22Rv1 (cell line): ENCODE data around the gene RC3H2.
"Not testable (repeated sequence)": the region's sequence is repeated elsewhere in the genome, so short reads cannot be mapped to it uniquely, and the experiment has no call there.

Experiments used
- H3K27ac ChIP-seq: fragments of 450-650 bp; 2 replicates; pipeline ENCODE4 v1.5.1; 2017
- ZFX ChIP-seq: fragments of 450-650 bp; IDR thresholded peaks from 2 replicates; pipeline ENCODE4 v1.6.1; 2017; ENCODE audit warnings: antibody characterized with exemption, borderline replicate concordance
- TF ChIP-seq, protein P1 (sequence below): fragments of 450-650 bp; IDR thresholded peaks from 2 replicates; pipeline ENCODE4 v1.5.1; 2017; ENCODE audit warnings: mild to moderate bottlenecking

The RC3H2 gene

GRCh38 chr9:122814545-122814944 is 90.6 kb downstream of the RC3H2 start:
- H3K27ac ChIP-seq = no peak overlapping the region
- TF ChIP-seq ZFX = no peak
- TF ChIP-seq, protein P1, sequence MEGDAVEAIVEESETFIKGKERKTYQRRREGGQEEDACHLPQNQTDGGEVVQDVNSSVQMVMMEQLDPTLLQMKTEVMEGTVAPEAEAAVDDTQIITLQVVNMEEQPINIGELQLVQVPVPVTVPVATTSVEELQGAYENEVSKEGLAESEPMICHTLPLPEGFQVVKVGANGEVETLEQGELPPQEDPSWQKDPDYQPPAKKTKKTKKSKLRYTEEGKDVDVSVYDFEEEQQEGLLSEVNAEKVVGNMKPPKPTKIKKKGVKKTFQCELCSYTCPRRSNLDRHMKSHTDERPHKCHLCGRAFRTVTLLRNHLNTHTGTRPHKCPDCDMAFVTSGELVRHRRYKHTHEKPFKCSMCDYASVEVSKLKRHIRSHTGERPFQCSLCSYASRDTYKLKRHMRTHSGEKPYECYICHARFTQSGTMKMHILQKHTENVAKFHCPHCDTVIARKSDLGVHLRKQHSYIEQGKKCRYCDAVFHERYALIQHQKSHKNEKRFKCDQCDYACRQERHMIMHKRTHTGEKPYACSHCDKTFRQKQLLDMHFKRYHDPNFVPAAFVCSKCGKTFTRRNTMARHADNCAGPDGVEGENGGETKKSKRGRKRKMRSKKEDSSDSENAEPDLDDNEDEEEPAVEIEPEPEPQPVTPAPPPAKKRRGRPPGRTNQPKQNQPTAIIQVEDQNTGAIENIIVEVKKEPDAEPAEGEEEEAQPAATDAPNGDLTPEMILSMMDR = no peak

- TF ChIP-seq, protein P1 = no peak
- no peak for TF ChIP-seq ZFX
- H3K27ac ChIP-seq = no peak overlapping the region
These were observed 92.4 kb downstream of the RC3H2 start for GRCh38 chr9:122812736-122813135.

DNA sequence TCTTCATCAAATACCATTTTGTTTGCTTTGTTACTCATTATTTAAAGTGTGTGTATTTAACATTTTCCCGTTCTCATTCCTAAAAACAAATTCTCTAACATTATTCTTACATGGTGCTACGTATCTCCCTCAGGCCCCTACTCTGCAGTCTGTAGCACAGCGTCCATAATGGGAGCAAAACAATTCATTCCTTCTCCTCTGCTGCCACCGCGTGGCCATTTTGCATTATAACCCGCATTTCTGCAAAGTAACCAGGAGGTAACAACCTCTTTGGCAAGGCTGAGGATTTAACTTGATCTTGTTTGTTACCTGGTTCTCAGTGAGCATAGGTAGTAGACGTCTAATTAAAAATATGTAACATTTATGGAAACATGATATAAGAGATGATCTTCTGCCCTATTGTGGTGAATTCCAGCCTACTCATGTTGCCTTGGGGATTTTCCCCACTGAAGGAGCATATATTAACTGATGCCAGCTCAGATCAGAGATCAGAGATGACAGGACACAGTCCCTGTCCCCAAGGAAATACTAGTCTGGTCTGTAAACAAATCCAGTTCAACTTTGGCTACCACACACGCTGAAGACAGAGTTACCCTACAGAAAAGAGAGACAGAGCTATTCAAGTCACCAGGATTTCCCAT is 94.7 kb downstream of the RC3H2 start:
- TF ChIP-seq, protein P1 = peak; percentile 79
- no peak for TF ChIP-seq ZFX
- no peak overlapping the region for H3K27ac ChIP-seq

- H3K27ac ChIP-seq = not testable (repeated sequence)
These were observed 95.9 kb downstream of the RC3H2 start for GRCh38 chr9:122809261-122809660.

DNA sequence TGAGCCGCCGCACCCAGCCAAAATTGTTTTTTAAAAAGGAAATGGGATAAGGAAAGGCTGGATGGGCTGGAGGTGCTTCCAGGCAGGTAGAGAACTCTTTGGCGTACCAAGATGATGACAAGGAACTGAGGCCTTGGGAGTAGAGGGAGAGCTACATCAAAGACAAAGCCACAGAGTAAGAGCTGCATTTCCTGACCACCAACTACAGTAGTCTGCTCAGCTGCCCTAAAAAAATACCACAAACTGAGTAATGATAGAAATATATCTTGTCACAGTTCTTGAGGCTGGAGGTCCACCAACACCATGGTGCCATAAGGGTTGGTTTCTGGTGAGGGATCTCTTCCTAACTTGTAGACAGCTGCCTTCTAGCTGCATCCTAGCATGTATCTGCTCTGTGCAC is 97.0 kb downstream of the RC3H2 start:
- no peak overlapping the region for H3K27ac ChIP-seq
- TF ChIP-seq, protein P1 = no peak
- no peak for TF ChIP-seq ZFX

DNA sequence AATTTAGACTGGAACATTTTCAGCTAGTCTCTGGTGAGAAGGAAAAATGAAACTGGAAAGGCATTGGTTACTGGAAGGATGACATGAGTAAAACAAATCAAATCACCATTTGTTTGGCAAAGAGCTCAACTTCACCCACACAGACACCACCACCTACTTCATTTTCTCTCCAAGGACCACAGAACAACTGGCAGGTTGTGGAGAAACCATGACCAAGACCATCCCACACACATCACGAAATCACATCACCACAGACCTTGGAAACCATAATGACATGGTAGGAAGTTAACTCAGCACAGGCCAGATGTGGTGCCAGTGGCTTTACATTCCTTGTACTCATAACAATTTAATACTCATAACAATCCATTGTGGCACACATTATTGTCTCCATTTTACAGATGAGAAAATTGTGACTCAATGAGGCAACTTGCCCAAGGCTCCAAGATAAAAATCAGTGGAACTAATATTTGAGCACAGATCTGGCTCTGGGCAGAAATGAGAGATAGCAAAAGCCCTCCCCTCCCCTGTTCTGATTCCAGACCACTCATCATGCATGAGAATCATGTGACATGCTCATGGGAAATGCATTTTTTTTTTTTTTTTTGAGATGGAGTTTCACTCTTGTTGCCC is 97.8 kb downstream of the RC3H2 start:
- no peak for TF ChIP-seq ZFX
- TF ChIP-seq, protein P1 = no peak
- no peak overlapping the region for H3K27ac ChIP-seq

DNA sequence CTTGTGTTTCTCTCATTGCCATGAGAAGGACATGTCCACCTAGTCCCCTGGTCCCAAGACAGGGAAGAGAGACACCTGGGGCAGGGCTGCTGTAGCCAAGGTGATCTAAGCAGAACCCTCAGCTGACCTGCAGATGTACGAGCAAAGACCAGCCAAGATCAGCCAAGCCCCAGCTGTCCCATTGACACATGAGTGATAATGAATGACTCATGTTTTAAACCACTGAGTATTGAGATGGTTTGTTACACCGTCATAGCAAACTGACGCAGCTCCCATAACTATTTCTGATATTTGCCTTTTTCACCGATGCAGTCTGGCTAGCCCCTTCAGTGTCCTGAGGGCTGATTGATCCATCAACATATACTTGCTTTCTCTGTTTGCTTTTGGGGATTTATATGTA is 98.5 kb downstream of the RC3H2 start:
- H3K27ac ChIP-seq = no peak overlapping the region
- no peak for TF ChIP-seq ZFX
- TF ChIP-seq, protein P1 = no peak
